ENCODE results near the gene LKAAEAR1.

DNA sequence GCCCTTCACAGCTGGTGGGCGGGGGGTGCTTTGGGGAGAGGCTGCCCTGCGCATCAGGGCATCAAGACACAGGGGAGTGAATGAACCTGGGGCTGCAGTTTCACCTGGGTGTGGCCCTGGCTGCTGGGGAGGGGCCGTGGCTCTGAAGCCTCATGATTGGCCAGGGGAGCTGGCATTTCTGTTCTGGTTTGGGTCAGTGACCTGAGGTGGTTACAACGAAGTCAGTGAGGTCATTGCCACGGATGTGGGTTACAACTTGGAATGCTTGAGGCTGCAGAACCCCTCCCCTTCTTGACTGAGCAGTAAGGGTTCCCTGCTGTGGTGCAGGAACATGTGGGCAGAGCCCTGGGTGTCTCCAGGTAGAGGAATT, 18.2 kb downstream of the LKAAEAR1 start:
- TF ChIP-seq, protein P1, sequence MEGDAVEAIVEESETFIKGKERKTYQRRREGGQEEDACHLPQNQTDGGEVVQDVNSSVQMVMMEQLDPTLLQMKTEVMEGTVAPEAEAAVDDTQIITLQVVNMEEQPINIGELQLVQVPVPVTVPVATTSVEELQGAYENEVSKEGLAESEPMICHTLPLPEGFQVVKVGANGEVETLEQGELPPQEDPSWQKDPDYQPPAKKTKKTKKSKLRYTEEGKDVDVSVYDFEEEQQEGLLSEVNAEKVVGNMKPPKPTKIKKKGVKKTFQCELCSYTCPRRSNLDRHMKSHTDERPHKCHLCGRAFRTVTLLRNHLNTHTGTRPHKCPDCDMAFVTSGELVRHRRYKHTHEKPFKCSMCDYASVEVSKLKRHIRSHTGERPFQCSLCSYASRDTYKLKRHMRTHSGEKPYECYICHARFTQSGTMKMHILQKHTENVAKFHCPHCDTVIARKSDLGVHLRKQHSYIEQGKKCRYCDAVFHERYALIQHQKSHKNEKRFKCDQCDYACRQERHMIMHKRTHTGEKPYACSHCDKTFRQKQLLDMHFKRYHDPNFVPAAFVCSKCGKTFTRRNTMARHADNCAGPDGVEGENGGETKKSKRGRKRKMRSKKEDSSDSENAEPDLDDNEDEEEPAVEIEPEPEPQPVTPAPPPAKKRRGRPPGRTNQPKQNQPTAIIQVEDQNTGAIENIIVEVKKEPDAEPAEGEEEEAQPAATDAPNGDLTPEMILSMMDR (IDR thresholded peaks at IDR 0.05), result no peak
- TF ChIP-seq POLR2A (IDR thresholded peaks at IDR 0.05) (no peak), EP300 (IDR thresholded peaks at IDR 0.05) (no peak)
